HepG2 (cell line): ENCODE results near the gene ZNF154.

Source experiments
- SP2 ChIP-seq: sonication (generic); formaldehyde crosslinking; IDR thresholded peaks from 2 replicates; pipeline ENCODE4 v1.5.1; 2020; ENCODE audit warnings: mild to moderate bottlenecking, missing genetic modification reagents
- TCF7 ChIP-seq: sonication (generic); IDR thresholded peaks from 2 replicates; pipeline ENCODE4 v1.6.1; 2016; ENCODE audit warnings: antibody characterized with exemption, low read depth
- ZNF3 ChIP-seq: IDR thresholded peaks from 2 replicates; pipeline ENCODE4 v1.7.0; 2017; ENCODE audit warnings: inconsistent platforms

DNA sequence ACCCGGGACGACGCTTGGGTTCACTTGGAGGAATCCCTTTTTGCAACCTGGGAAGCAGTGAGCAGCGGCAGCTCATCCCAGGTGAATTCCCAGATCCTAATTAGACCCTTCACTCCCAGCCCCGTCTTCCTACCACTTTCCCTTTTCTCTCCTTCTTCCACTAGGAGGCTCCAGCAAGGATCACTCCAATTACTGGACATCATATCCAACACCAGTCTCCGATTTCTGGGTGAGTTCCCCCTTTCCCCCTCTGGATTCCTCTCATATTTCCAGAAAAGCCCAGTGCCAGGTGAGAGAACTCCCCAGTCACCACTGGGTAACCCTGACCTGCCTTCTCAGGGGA, 57.4 kb downstream of the ZNF154 start:
- TF ChIP-seq ZNF3 (no peak), SP2 (CRISPR knock-in tag) (no peak), TCF7 (no peak)
